IMR-90 (cell line): ENCODE data around the gene KCNK18. TPM values are rescaled to one million over a fixed set of nuclear protein-coding genes. Genes with fewer than 3 reads are reported as not detected.

ENCODE experiments used
- ATAC-seq: fragments of 200-7000 bp; cut with Tn5 transposase; 2 replicates; pipeline ENCODE4 v1.9.1; 2020; ENCODE audit warnings: low read depth, mild to moderate bottlenecking, moderate library complexity
- BruUV-seq: library from RNA; stranded (reverse); fragments of 400-500 nt; replicated peaks from 2 replicates; lab custom pipeline; 2021; lab: Mats Ljungman, UMichigan
- CTCF ChIA-PET: fragments of 300-600 bp; formaldehyde crosslinking; extraction: SDS; loops from one replicate; lab custom pipeline; 2021; ENCODE audit warnings: antibody characterized with exemption; lab: Yijun Ruan, JAX
- POLR2A ChIA-PET: fragments of 300-600 bp; sonication (Branson Sonifier 250); formaldehyde crosslinking; loops from one replicate; lab custom pipeline; 2022; ENCODE audit warnings: antibody characterized with exemption; ENCODE audit not compliant: unreplicated experiment; lab: Charles Lee
- DNase-seq: peaks from one replicate; pipeline ENCODE4 v3.0.0; 2013
- H2AFZ ChIP-seq: replicated peaks from 2 replicates; pipeline ENCODE3; 2013; ENCODE audit warnings: low read length, mild to moderate bottlenecking; ENCODE audit not compliant: poor library complexity
- H2AK5ac ChIP-seq: 2 replicates; pipeline ENCODE4 v1.6.1; 2013; ENCODE audit warnings: low read depth, low read length, inconsistent platforms
- H2AK9ac ChIP-seq: replicated peaks from 2 replicates; pipeline ENCODE3; 2013; ENCODE audit warnings: mild to moderate bottlenecking, low read depth, low read length, moderate library complexity; ENCODE audit not compliant: poor library complexity
- H2BK120ac ChIP-seq: 2 replicates; pipeline ENCODE4 v1.6.1; 2013; ENCODE audit warnings: low read depth, low read length, inconsistent platforms
- H2BK15ac ChIP-seq: 3 replicates; pipeline ENCODE4 v1.6.1; 2013; ENCODE audit warnings: low read depth, low read length, inconsistent platforms
- H2BK20ac ChIP-seq: 2 replicates; pipeline ENCODE4 v1.6.1; 2013; ENCODE audit warnings: low read depth, mild to moderate bottlenecking, inconsistent platforms, low read length, moderate library complexity
- H2BK5ac ChIP-seq: 2 replicates; pipeline ENCODE4 v1.6.1; 2013; ENCODE audit warnings: mild to moderate bottlenecking, low read depth, low read length, inconsistent platforms; ENCODE audit not compliant: poor library complexity, severe bottlenecking
- H3K14ac ChIP-seq: replicated peaks from 2 replicates; pipeline ENCODE4 v1.6.1; 2013; ENCODE audit warnings: low read depth, low read length, inconsistent platforms
- H3K18ac ChIP-seq: 2 replicates; pipeline ENCODE4 v1.6.1; 2013; ENCODE audit warnings: low read depth, low read length, control low read depth
- H3K23ac ChIP-seq: 2 replicates; pipeline ENCODE4 v1.6.1; 2013; ENCODE audit warnings: low read depth, low read length, inconsistent platforms
- H3K27ac ChIP-seq: 2 replicates; pipeline ENCODE4 v1.5.1; 2013; ENCODE audit warnings: mild to moderate bottlenecking, control low read depth, low read length; ENCODE audit not compliant: insufficient read depth
- H3K27me3 ChIP-seq: 2 replicates; pipeline ENCODE4 v1.6.1; 2013; ENCODE audit warnings: low read length; ENCODE audit not compliant: control insufficient read depth, insufficient read depth
- H3K36me3 ChIP-seq: 2 replicates; pipeline ENCODE4 v1.6.1; 2013; ENCODE audit warnings: low read length, mixed read lengths; ENCODE audit not compliant: control insufficient read depth, insufficient read depth
- H3K4ac ChIP-seq: 2 replicates; pipeline ENCODE4 v1.6.1; 2013; ENCODE audit warnings: low read depth, low read length, inconsistent platforms
- H3K4me1 ChIP-seq: 2 replicates; pipeline ENCODE4 v1.6.1; 2013; ENCODE audit warnings: low read length, mixed read lengths; ENCODE audit not compliant: control insufficient read depth, insufficient read depth
- H3K4me2 ChIP-seq: 2 replicates; pipeline ENCODE4 v1.6.1; 2013; ENCODE audit warnings: low read depth, mild to moderate bottlenecking, control low read depth, low read length, moderate library complexity
- H3K4me3 ChIP-seq: 2 replicates; pipeline ENCODE4 v1.5.1; 2013; ENCODE audit warnings: low read depth, mild to moderate bottlenecking, control low read depth, low read length, moderate library complexity; ENCODE audit not compliant: insufficient read depth
- H3K56ac ChIP-seq: 2 replicates; pipeline ENCODE4 v1.6.1; 2013; ENCODE audit warnings: low read length, inconsistent platforms; ENCODE audit not compliant: insufficient read depth; ENCODE audit errors: extremely low read depth
- H3K79me1 ChIP-seq, 2 experiments: 2 replicates each; pipeline ENCODE4 v1.6.1; 2013; ENCODE audit warnings: low read length in 2 of 2, inconsistent platforms in 1 of 2, low read depth in 1 of 2
- H3K9ac ChIP-seq: 2 replicates; pipeline ENCODE4 v1.6.1; 2013; ENCODE audit warnings: low read depth, low read length, control low read depth
- H3K9me1 ChIP-seq: 2 replicates; pipeline ENCODE4 v1.6.1; 2013; ENCODE audit warnings: low read length, inconsistent platforms; ENCODE audit not compliant: insufficient read depth
- H3K9me3 ChIP-seq: 2 replicates; pipeline ENCODE4 v1.6.1; 2013; ENCODE audit warnings: low read length; ENCODE audit not compliant: control insufficient read depth, insufficient read depth
- H4K20me1 ChIP-seq: 2 replicates; pipeline ENCODE4 v1.6.1; 2013; ENCODE audit warnings: low read length, inconsistent platforms; ENCODE audit not compliant: insufficient read depth
- H4K5ac ChIP-seq: 2 replicates; pipeline ENCODE4 v1.6.1; 2013; ENCODE audit warnings: mild to moderate bottlenecking, low read depth, low read length, control low read depth
- H4K8ac ChIP-seq, 2 experiments: 2 replicates each; pipeline ENCODE4 v1.6.1; 2013; ENCODE audit warnings: low read depth in 2 of 2, low read length in 2 of 2, control low read depth in 1 of 2, inconsistent platforms in 1 of 2
- H4K91ac ChIP-seq: 2 replicates; pipeline ENCODE4 v1.6.1; 2013; ENCODE audit warnings: low read depth, low read length, inconsistent platforms; ENCODE audit not compliant: insufficient read depth
- BHLHE40 ChIP-seq: fragments of 150-350 bp; IDR thresholded peaks from 2 replicates; pipeline ENCODE4 v1.6.1; 2016; ENCODE audit warnings: mild to moderate bottlenecking, low read depth, low read length
- CEBPB ChIP-seq: IDR thresholded peaks from 2 replicates; pipeline ENCODE4 v1.6.1; 2012; ENCODE audit warnings: low read depth, low read length, improper control_type of control experiment
- CHD1 ChIP-seq: IDR thresholded peaks from 2 replicates; pipeline ENCODE4 v1.6.1; 2012; ENCODE audit warnings: low read depth, low read length, improper control_type of control experiment
- CTCF ChIP-seq: conservative IDR thresholded peaks from 2 replicates; pipeline ENCODE4 v1.5.1; 2012; ENCODE audit warnings: mild to moderate bottlenecking, low read depth, low read length, improper control_type of control experiment
- ELK1 ChIP-seq: fragments of 150-350 bp; IDR thresholded peaks from 2 replicates; pipeline ENCODE4 v1.6.1; 2016; ENCODE audit warnings: low read depth, mild to moderate bottlenecking, low read length, moderate library complexity, borderline replicate concordance
- FOS ChIP-seq: fragments of 150-350 bp; IDR thresholded peaks from 2 replicates; pipeline ENCODE4 v1.6.1; 2016; ENCODE audit warnings: low read depth, low read length
- MAFK ChIP-seq: IDR thresholded peaks from 2 replicates; pipeline ENCODE4 v1.6.1; 2012; ENCODE audit warnings: low read depth, low read length, improper control_type of control experiment
- MAZ ChIP-seq: IDR thresholded peaks from 2 replicates; pipeline ENCODE4 v1.6.1; 2012; ENCODE audit warnings: low read depth, mild to moderate bottlenecking, low read length, improper control_type of control experiment, moderate library complexity, borderline replicate concordance
- MXI1 ChIP-seq: IDR thresholded peaks from 2 replicates; pipeline ENCODE4 v1.6.1; 2012; ENCODE audit warnings: low read depth, mild to moderate bottlenecking, low read length, moderate library complexity, borderline replicate concordance
- NFE2L2 ChIP-seq: fragments of 150-350 bp; IDR thresholded peaks from 2 replicates; pipeline ENCODE4 v1.6.1; 2016; ENCODE audit warnings: low read depth, mild to moderate bottlenecking, low read length
- POLR2A ChIP-seq: IDR thresholded peaks from 2 replicates; pipeline ENCODE4 v1.6.1; 2012; ENCODE audit warnings: mild to moderate bottlenecking, low read depth, low read length
- RAD21 ChIP-seq: IDR thresholded peaks from 2 replicates; pipeline ENCODE4 v1.6.1; 2012; ENCODE audit warnings: low read length, improper control_type of control experiment
- RCOR1 ChIP-seq: IDR thresholded peaks from 2 replicates; pipeline ENCODE4 v1.6.1; 2012; ENCODE audit warnings: mild to moderate bottlenecking, low read length, improper control_type of control experiment; ENCODE audit not compliant: insufficient replicate concordance
- RFX5 ChIP-seq: IDR thresholded peaks from 2 replicates; pipeline ENCODE4 v1.8.0; 2012; ENCODE audit warnings: low read depth, mild to moderate bottlenecking, low read length, moderate library complexity
- SMC3 ChIP-seq: fragments of 150-350 bp; IDR thresholded peaks from 2 replicates; pipeline ENCODE4 v1.6.1; 2016; ENCODE audit warnings: low read depth, mild to moderate bottlenecking, antibody characterized with exemption, low read length, moderate library complexity
- WGBS, 2 experiments: methylation state at CpG; one replicate each; pipeline versions ENCODE4 v1.1.5 to v1.1.7; 2013; ENCODE audit warnings: missing lambda C conversion rate in 2 of 2; ENCODE audit not compliant: insufficient read length in 1 of 2; ENCODE audit errors: extremely low coverage in 2 of 2; 5-methylcytosine and 5-hydroxymethylcytosine counted together
- dilution Hi-C: fragments of 300-500 bp; cut with HindIII; formaldehyde crosslinking; loops from one replicate; pipeline ENCODE4 v1.14.3; 2018; ENCODE audit warnings: low sequenced_read_pairs; ENCODE audit not compliant: unreplicated experiment
- in situ Hi-C: fragments of 300-500 bp; cut with MboI; formaldehyde crosslinking; loops from 3 replicates; pipeline ENCODE4 v1.14.3; 2019; ENCODE audit warnings: low sequenced_read_pairs, inconsistent platforms, mixed read lengths
- intact Hi-C: fragments of 100-400 bp; cut with micrococcal nuclease; formaldehyde crosslinking; loops from 2 replicates; pipeline ENCODE4 v1.10.0; 2022
- polyA plus RNA-seq, 3 experiments: library from polyadenylated mRNA; depleted of rRNA; stranded (reverse); fragments of >200 nt; gene quantifications; 2 replicates each; pipeline ENCODE4 v1.2.3, GENCODE V29; 2012; ENCODE audit warnings: low replicate concordance in 1 of 3
- total RNA-seq: library from RNA; depleted of rRNA; stranded (reverse); fragments of >200 nt; gene quantifications from 2 replicates; pipeline ENCODE4 v1.2.3, GENCODE V29; 2012
- TF ChIP-seq, protein P1 (sequence below): fragments of 150-350 bp; IDR thresholded peaks from 2 replicates; pipeline ENCODE4 v1.6.1; 2017; ENCODE audit warnings: mild to moderate bottlenecking, antibody characterized with exemption, low read length, low read depth

The KCNK18 gene
- total and polyA plus RNA-seq, 2 of the 4 experiments (the other 2 are of a cell fraction): not detected

GRCh38 chr10:117215079-117215478 is 17.8 kb downstream of the KCNK18 start:
- TF ChIP-seq CEBPB (no peak), RAD21 (no peak), BHLHE40 (no peak), MAZ (no peak), SMC3 (no peak), CHD1 (no peak), FOS (no peak), MXI1 (no peak), RCOR1 (no peak), MAFK (no peak), RFX5 (no peak), POLR2A (no peak), NFE2L2 (no peak), CTCF (no peak), ELK1 (no peak)
- TF ChIP-seq, protein P1, sequence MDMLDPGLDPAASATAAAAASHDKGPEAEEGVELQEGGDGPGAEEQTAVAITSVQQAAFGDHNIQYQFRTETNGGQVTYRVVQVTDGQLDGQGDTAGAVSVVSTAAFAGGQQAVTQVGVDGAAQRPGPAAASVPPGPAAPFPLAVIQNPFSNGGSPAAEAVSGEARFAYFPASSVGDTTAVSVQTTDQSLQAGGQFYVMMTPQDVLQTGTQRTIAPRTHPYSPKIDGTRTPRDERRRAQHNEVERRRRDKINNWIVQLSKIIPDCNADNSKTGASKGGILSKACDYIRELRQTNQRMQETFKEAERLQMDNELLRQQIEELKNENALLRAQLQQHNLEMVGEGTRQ: no peak
- POLR2A ChIA-PET: no interaction called here
- in situ Hi-C loops: loop anchor here (25.0 kb wide), 1 partner anchor 1022 kb away; no protein-coding TSS in a partner anchor

More at GRCh38 chr10:117215079-117215478, 17.8 kb downstream of the KCNK18 start:
- Histone ChIP-seq H4K91ac (no peak overlapping the region), H2AK5ac (no peak overlapping the region), H3K79me1 (no peaks in the 10 kb centered on the region), H4K8ac (no peak overlapping the region), H3K23ac (no peak overlapping the region), H2BK20ac (no peak overlapping the region), H2BK15ac (no peak overlapping the region), H2AFZ (no peak overlapping the region), H3K9me3 (no peaks in the 10 kb centered on the region), H2BK120ac (no peak overlapping the region), H4K20me1 (no peaks in the 10 kb centered on the region), H3K4ac (no peak overlapping the region), H3K4me3 (no peak overlapping the region), H3K9me1 (no peaks in the 10 kb centered on the region), H3K27me3 (peaks cover 10% of the 10 kb centered on the region), H2BK5ac (no peak overlapping the region), H3K18ac (no peak overlapping the region), H3K36me3 (no peaks in the 10 kb centered on the region), H3K56ac (no peak overlapping the region), H3K4me2 (no peak overlapping the region), H3K27ac (no peak overlapping the region), H3K14ac (no peak overlapping the region), H2AK9ac (no peak overlapping the region), H3K9ac (no peak overlapping the region), H4K5ac (no peak overlapping the region), H3K4me1 (no peaks in the 10 kb centered on the region)
- no TSS peak for BruUV-seq
- ATAC-seq: no peak
- CTCF ChIA-PET: interaction anchor here (3.2 kb wide), 1 partner anchor 104 kb away, joined by 37 read pairs; no protein-coding TSS in a partner anchor
- dilution Hi-C loops: no loop called here
- no peak for DNase-seq
- intact Hi-C loops: loop anchor here (10.0 kb wide), 2 partner anchors 230 to 260 kb away; no protein-coding TSS in a partner anchor
- 86% methylated on average over 2 of the region's 2 CpGs; no CpG with 5 or more reads in 1 of the 2 experiments for WGBS, 2 experiments
